ENCODE results near the gene LAGE3.
A peak's percentile ranks its signal among the peaks of the same experiment; 100 is the strongest.

LAGE3 gene

GRCh38 chrX:154452823-154453222 is 26.3 kb downstream of the LAGE3 start:
- DNase-seq = no peak

- DNase-seq = no peak
Measured at GRCh38 chrX:154450312-154450711, 28.8 kb downstream of the LAGE3 start.

- no peak for DNase-seq
Measured at GRCh38 chrX:154449618-154450017, 29.5 kb downstream of the LAGE3 start.

- no peak for DNase-seq
Measured at GRCh38 chrX:154448484-154448883, 30.6 kb downstream of the LAGE3 start.

GRCh38 chrX:154446430-154446829 is 32.7 kb downstream of the LAGE3 start:
- DNase-seq = no peak

- no peak for DNase-seq
Measured at GRCh38 chrX:154445776-154446175, 33.3 kb downstream of the LAGE3 start.

GRCh38 chrX:154444755-154445246 is 34.3 kb downstream of the LAGE3 start:
- DNase-seq = no peak

GRCh38 chrX:154443992-154444754 is 34.9 kb downstream of the LAGE3 start, which contains the start of gene FAM50A:
FAM50A (plus strand) TSS chrX:154444141; CDS start chrX:154444236, 95 bp downstream.
- peak; percentile 73 for DNase-seq

- DNase-seq = no peak
Measured at GRCh38 chrX:154443479-154443910, 35.6 kb downstream of the LAGE3 start.

- DNase-seq = no peak
Measured at GRCh38 chrX:154441984-154442707, 36.9 kb downstream of the LAGE3 start.

- DNase-seq = no peak
Measured at GRCh38 chrX:154441564-154441963, 37.5 kb downstream of the LAGE3 start.

- no peak for DNase-seq
Measured at GRCh38 chrX:154440623-154441357, 38.3 kb downstream of the LAGE3 start.

GRCh38 chrX:154439841-154440240 is 39.2 kb downstream of the LAGE3 start:
- no peak for DNase-seq

GRCh38 chrX:154437971-154438893 is 40.8 kb downstream of the LAGE3 start:
- no peak for DNase-seq

- peak; percentile 62 for DNase-seq
Measured at GRCh38 chrX:154436983-154437752, 41.9 kb downstream of the LAGE3 start, which contains the start of gene GDI1. GDI1 (plus strand) TSS chrX:154437154; CDS start chrX:154437255, 101 bp downstream.

GRCh38 chrX:154436374-154436982 is 42.6 kb downstream of the LAGE3 start:
- DNase-seq = peak; percentile 52

GRCh38 chrX:154435171-154435733 is 43.8 kb downstream of the LAGE3 start:
- DNase-seq = no peak

GRCh38 chrX:154434394-154435168 is 44.5 kb downstream of the LAGE3 start:
- no peak for DNase-seq

GRCh38 chrX:154433605-154434004 is 45.5 kb downstream of the LAGE3 start:
- no peak for DNase-seq

GRCh38 chrX:154432210-154432609 is 46.9 kb downstream of the LAGE3 start:
- no peak for DNase-seq
